ENCODE results near the gene DOCK4.

GRCh38 chr7:112197322-112197721, 8.9 kb downstream of the DOCK4 start:
- TF ChIP-seq SUZ12 (IDR thresholded peaks at IDR 0.05; ENCODE audit: extremely low read depth, insufficient read depth, insufficient read length) (no peak), ZNF274 (IDR thresholded peaks at IDR 0.05; ENCODE audit: low read depth, low read length) (no peak)

All from NT2/D1 (cell line).